HL-60 (cell line): ENCODE data around the gene CITED2.
"Not testable (repeated sequence)": the region's sequence is repeated elsewhere in the genome, so short reads cannot be mapped to it uniquely, and the experiment has no call there.

ENCODE experiments used
- DNase-seq, 2 experiments: peaks; one replicate each; pipeline ENCODE4 v3.0.0-alpha.2; 2010 to 2020; ENCODE audit warnings: low read depth in 1 of 2, low spot score in 1 of 2
- H3K27ac ChIP-seq: fragments of 250-450 bp; sonication (Bioruptor Pico); replicated peaks from 2 replicates; pipeline ENCODE4 v1.5.1; 2020; ENCODE audit warnings: mild to moderate bottlenecking, moderate library complexity
- H3K27me3 ChIP-seq: fragments of 250-450 bp; sonication (Bioruptor Pico); 2 replicates; pipeline ENCODE4 v1.5.1; 2021; ENCODE audit warnings: mild to moderate bottlenecking, moderate library complexity; ENCODE audit not compliant: insufficient read depth, poor library complexity, severe bottlenecking
- H3K4me3 ChIP-seq: replicated peaks from 2 replicates; pipeline ENCODE4 v1.5.1; 2011; ENCODE audit warnings: mild to moderate bottlenecking, control low read depth, low read length; ENCODE audit not compliant: insufficient read depth
- GABPA ChIP-seq: IDR thresholded peaks from 2 replicates; pipeline ENCODE4 v1.6.1; 2012; ENCODE audit warnings: low read depth
- POLR2AphosphoS5 ChIP-seq: IDR thresholded peaks from 2 replicates; pipeline ENCODE4 v1.6.1; 2012; ENCODE audit warnings: low read depth
- SPI1 ChIP-seq: IDR thresholded peaks from 2 replicates; pipeline ENCODE4 v1.6.1; 2012; ENCODE audit warnings: low read depth, mild to moderate bottlenecking, borderline replicate concordance
- TF ChIP-seq, protein P1 (sequence below): IDR thresholded peaks from one replicate; pipeline ENCODE4 v1.5.1; 2011; ENCODE audit warnings: low read length, control low read depth, inconsistent platforms; ENCODE audit not compliant: insufficient read depth
- TF ChIP-seq, protein P2 (sequence below): IDR thresholded peaks from 2 replicates; pipeline ENCODE4 v1.6.1; 2012; ENCODE audit warnings: low read depth; ENCODE audit not compliant: insufficient replicate concordance

The CITED2 gene

DNA sequence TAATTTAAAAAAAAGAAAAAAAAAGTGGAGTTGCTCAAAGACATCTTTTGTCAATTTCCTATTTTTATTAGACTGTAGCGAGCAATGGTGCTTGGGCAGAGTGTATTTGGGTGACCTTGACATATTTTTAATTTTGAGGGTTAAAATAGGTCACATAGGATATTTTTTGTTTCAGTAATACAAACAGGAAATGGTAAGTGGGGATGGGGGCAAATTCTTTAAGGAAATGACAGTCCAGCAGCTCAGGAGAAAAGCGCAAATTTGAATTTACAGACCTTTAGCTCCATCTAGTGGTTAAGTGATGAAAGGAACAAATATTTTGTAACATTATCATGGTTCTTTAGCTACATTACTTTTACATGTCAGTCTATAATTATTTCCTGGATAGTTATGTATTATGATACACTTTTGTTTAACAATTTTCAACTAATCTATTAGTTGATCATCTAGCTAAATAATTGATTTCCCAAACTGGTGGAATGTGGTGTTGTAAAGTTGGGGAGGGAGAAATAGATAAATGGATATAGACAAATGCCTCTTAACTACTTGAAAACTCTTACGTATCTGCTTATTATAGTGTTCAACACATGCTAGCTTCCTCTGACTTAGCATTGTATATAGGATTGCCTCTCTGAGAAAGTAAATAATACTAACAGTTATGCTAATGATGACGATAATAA is 10.0 kb downstream of the CITED2 start:
- H3K4me3 ChIP-seq = no peak overlapping the region
- H3K27me3 ChIP-seq = no peaks in the 10 kb centered on the region
- H3K27ac ChIP-seq = no peak overlapping the region
- peak in 1 of 2 experiments; percentile 34 for DNase-seq
- no peak for TF ChIP-seq GABPA
- TF ChIP-seq, protein P1, sequence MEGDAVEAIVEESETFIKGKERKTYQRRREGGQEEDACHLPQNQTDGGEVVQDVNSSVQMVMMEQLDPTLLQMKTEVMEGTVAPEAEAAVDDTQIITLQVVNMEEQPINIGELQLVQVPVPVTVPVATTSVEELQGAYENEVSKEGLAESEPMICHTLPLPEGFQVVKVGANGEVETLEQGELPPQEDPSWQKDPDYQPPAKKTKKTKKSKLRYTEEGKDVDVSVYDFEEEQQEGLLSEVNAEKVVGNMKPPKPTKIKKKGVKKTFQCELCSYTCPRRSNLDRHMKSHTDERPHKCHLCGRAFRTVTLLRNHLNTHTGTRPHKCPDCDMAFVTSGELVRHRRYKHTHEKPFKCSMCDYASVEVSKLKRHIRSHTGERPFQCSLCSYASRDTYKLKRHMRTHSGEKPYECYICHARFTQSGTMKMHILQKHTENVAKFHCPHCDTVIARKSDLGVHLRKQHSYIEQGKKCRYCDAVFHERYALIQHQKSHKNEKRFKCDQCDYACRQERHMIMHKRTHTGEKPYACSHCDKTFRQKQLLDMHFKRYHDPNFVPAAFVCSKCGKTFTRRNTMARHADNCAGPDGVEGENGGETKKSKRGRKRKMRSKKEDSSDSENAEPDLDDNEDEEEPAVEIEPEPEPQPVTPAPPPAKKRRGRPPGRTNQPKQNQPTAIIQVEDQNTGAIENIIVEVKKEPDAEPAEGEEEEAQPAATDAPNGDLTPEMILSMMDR = peak; percentile 28
- TF ChIP-seq POLR2AphosphoS5 = no peak
- TF ChIP-seq SPI1 = peak; percentile 3; the same call in 1 of the 2 replicates
- TF ChIP-seq, protein P2, sequence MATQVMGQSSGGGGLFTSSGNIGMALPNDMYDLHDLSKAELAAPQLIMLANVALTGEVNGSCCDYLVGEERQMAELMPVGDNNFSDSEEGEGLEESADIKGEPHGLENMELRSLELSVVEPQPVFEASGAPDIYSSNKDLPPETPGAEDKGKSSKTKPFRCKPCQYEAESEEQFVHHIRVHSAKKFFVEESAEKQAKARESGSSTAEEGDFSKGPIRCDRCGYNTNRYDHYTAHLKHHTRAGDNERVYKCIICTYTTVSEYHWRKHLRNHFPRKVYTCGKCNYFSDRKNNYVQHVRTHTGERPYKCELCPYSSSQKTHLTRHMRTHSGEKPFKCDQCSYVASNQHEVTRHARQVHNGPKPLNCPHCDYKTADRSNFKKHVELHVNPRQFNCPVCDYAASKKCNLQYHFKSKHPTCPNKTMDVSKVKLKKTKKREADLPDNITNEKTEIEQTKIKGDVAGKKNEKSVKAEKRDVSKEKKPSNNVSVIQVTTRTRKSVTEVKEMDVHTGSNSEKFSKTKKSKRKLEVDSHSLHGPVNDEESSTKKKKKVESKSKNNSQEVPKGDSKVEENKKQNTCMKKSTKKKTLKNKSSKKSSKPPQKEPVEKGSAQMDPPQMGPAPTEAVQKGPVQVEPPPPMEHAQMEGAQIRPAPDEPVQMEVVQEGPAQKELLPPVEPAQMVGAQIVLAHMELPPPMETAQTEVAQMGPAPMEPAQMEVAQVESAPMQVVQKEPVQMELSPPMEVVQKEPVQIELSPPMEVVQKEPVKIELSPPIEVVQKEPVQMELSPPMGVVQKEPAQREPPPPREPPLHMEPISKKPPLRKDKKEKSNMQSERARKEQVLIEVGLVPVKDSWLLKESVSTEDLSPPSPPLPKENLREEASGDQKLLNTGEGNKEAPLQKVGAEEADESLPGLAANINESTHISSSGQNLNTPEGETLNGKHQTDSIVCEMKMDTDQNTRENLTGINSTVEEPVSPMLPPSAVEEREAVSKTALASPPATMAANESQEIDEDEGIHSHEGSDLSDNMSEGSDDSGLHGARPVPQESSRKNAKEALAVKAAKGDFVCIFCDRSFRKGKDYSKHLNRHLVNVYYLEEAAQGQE = no peak

DNA sequence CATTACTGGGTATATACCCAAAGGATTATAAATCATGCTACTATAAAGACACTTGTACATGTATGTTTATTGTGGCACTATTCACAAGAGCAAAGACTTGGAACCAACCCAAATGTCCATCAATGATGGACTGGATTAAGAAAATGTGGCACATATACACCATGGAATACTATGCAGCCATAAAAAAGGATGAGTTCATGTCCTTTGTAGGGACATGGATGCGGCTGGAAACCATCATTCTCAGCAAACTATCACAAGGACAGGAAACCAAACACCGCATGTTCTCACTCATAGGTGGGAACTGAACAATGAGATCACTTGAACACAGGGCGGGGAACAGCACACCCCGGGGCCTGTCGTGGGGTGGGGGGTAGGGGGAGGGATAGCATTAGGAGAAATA is 10.7 kb downstream of the CITED2 start:
- not testable (repeated sequence) for DNase-seq, H3K27me3 ChIP-seq, H3K4me3 ChIP-seq
- peak overlapping the region; percentile 14 for H3K27ac ChIP-seq

DNA sequence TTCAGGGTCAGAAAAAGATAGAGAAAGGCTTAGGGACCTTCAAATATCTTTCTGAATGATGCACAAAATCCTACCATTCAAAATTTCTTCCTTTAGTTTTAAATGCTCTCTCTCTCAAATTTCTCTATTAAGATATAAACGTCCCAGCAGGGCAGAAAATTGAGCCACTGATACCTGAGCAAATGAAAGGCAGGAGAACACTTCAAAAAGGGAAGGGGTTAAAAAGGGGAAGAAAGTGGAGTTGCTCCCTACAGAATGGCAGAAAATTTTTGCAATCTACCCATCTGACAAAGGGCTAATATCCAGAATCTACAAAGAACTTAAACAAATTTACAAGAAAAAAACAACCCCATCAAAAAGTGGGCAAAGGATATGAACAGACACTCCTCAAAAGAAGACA is 11.3 kb downstream of the CITED2 start:
- peak; percentile 62 for TF ChIP-seq SPI1
- peak overlapping the region; percentile 14 for H3K27ac ChIP-seq
- DNase-seq = peak in 1 of 2 experiments; percentile 36
- not testable (repeated sequence) for H3K27me3 ChIP-seq, H3K4me3 ChIP-seq

DNA sequence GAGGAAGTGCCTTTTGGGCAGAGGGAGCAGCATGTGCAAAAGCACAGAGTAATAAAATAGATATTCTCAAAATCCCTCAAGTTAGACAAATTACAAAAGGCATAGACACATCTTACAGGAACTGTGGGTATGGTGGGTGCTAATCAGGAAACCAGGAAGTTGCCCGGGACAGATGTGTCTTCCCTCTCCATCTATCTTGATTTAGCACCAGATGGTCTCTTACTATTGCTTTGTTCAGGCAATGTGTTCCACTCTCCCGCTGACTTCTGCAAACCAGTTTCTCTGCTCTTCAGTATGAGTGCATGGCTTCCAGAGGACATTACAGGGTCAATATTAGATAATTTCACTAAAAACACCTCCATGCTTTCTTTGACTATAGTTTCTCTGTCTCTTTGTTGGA is 13.2 kb downstream of the CITED2 start:
- Histone ChIP-seq H3K27ac (peak overlapping the region; percentile 47), H3K4me3 (no peak overlapping the region), H3K27me3 (no peaks in the 10 kb centered on the region)
- TF ChIP-seq, protein P2 = no peak
- TF ChIP-seq POLR2AphosphoS5 = no peak
- peak; percentile 88; the same call in 1 of the 2 replicates for TF ChIP-seq SPI1
- TF ChIP-seq, protein P1 = no peak
- DNase-seq = peak in 1 of 2 experiments; percentile 57

DNA sequence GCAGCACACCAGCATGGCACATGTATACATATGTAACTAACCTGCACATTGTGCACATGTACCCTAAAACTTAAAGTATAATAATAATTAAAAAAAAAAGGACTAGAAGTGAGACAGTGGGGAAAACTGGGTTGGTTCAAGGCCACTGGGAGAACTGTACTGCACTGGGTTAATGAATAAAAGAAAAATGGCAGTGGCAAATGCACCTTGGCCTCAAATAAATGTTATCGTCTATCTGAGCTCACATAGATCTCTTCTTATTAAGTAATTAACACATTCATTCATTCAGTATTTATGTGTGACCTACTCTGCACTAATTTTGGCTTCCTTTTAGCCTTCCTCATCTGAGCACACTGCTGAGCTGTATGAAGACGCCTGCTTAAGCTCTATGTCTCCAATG is 17.5 kb downstream of the CITED2 start:
- TF ChIP-seq, protein P2 = no peak
- TF ChIP-seq SPI1 (no peak), GABPA (no peak), POLR2AphosphoS5 (no peak)
- TF ChIP-seq, protein P1 = no peak
- DNase-seq = no peak
- no peaks in the 10 kb centered on the region for H3K27me3 ChIP-seq
- H3K27ac ChIP-seq = no peak overlapping the region
- H3K4me3 ChIP-seq = no peak overlapping the region
